ENCODE measurements around the gene RASD1.
"Not testable (repeated sequence)": the region's sequence is repeated elsewhere in the genome, so short reads cannot be mapped to it uniquely, and the experiment has no call there.

RASD1 gene

DNA sequence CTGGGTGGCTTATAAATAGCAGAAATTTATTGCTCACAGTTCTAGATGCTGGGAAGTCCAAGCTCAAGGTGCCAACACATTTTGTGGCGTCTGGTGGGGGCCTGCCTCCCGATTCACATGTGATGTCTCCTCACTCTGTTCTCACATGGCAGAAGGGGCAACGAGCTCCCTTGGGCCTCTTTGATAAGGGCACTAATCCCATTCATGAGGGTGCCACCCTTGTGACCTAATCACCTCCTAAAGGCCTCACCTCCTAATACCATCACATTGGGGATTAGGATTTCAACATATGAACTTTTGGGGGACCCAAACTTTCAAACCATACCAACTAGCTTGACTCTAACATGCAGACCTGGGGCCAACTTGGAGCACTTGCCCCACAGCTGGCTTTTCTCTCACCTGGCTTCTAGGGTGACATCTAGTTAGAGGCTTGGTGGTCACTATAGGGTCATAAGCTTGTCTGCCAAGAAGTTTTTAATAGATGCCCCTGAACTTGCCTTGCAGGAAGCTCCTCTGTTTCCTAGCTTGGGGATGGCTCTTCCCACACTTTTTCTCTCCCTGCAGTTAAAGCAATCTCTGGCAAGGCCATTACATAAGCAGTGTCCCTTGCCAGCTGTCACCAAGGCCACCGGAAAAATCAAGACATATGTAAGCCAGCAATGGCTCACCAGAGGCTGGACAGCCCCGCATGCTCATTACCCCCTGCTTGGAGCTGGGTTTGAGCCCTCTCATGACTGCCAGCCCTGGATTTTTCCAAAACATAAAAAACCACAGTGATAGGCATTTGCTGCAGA is 27.8 kb downstream of the RASD1 start:
- DNase-seq, result no peak

DNA sequence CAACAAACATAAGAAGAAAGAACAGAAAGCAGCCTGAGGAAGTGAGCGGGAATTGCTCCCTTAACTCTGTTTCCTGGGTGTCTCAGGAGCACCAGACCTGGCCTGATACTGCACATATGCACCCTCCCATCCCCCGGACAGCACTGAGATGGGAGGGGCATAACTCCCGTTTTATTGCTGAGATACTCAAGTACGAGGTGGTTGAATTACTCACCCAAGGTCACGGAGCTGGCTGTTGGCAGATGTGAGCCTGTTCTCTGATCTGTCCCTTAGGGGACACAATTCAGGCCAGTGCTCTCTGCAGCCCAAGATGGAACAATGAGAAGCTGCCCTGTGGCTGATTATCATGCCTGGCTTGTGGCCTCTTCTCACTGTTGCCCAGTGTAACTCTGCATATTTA is 28.5 kb downstream of the RASD1 start:
- no peak for DNase-seq

DNA sequence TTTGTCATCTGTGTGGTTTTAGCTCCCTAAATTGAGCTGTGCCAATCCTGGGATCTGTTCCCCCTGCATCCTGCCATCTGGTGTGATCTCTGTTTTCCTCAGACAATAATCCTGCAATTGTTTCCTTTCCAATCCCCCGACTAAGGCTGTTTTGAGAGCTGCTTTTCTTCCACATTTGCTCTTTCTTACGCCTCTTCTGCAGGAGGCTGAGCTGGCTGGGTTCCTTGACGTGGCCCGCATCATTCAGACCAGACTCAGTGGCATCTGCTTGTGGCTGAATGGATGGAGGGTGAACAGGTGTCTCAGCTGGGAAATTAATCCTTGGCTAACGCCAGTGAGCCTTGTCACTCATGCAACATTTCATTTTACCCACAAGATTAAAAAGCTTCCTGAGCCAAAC is 29.2 kb downstream of the RASD1 start:
- DNase-seq, result no peak

DNA sequence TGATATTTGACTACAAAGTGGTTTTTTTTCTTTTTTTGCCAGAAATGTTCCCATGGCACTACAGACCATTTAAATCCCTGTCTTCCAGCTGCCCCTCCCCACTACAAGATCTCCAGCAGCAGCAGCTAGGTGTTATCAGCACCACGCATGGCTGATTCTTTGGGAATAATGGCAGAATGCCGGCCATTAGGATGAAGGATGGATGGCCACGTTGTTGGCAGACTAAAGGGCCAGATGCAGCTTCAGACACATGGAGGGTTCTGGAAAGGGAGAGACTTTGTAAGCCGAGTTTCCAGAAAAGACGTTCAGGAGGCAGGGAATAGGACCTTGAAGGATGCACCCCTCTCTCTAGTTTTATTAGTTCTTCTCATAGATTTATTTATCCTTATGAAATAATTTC is 29.7 kb downstream of the RASD1 start:
- DNase-seq, result no peak

DNA sequence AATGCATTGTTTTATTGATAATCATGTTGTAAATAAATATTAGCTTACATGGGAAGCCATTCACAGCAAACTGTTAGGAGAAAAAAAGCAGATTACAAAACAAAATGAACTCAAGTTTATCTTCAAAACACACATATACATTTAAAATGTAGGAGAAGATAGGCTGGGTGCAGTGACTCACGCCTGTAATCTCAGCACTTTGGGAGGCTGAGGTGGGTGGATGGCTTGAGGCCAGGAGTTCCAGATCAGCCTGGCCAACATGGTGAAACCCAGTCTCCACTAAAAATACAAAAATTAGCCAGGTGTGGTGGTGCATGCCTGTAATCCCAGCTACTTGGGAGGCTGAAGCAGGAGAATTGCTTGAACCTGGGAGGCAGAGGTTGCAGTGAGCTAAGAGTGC is 30.3 kb downstream of the RASD1 start:
- DNase-seq, result not testable (repeated sequence)

DNA sequence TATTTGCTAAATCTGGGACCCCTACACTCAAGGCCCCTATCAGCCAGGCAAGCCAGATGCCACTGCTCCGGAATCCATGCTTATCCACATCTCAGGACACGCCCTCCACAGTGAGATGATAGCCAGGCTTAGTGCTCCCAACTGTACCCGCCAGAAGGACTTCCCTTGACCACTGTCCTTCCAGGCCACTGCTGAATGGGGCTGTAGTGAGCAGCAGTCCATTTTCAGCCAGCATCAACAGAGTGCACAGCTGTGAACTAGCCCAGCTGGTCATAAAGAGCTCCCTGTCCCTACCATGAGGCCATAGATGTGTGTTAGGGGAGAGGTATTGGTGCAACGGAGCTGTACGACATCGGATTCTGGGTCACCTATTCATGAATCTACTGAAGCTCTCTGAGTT is 32.4 kb downstream of the RASD1 start:
- DNase-seq, result no peak

DNA sequence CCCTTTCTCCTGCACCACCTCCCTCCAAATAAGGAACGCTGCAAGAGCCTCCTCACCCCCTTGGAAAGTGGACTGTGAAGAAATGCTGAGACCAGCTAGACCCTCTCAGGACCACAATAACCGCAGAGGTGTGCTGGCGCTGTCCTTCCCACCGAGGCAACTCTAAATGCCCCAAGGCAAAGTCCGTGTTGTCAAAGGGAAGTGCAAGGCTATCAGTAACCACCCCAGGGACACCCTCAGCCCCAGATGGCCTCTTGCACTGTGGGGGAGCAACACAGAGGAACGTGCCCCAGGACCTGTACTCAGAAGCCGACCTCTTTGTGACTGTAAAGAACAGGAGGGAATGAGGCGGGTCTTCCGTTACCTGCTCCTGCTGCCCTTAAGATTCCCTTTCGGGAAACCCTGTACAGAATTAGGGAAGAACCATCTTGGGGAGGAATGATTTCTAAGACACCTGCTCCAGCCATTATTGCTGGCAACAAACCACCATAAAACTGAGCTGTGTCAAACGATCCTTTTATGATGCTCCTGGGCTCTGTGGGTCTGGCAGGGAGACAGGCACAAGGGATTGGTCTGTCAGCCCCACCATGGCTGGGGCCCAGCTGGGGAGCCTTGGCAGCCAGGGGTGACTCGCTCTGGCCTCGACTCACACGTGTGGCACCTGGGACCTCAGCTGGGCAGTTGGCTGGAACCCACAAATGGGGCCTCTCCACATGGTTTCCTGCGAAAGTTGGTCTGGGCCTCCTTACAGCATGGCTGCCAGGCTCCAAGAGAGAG is 34.0 kb downstream of the RASD1 start:
- no peak for DNase-seq

DNA sequence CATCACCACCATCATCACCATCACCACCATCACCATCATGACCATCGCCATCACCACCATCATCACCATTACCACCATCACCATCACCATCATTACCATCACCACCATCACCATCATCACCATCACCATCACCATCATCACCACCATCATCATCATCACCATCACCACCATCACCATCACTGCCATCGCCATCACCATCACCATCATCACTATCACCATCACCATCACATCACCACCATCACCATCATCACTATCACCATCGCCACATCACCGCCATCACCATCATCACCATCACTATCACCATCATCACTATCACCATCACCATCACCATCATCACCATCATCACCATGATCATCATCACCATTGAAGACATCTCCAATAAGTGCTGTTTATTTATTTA is 36.2 kb downstream of the RASD1 start:
- no peak for DNase-seq

DNA sequence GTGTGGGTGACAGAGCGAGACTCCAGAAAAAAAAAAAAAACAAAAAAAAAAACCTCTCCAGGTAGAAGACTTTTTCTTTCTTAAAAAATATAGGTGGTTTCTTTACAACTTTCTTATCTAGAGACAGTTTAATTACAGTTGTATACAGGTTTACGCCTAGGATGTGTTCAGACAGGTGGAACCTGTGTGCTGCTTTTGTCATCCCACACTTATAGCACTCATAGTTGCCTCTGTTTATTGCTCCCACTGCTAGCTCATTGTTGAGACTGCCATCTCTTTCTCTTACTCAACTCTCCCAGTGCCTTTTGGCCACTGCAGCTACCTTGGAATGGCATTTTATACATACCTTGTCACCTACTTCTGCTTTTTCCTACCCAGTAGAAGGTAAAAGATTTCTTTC is 38.5 kb downstream of the RASD1 start:
- DNase-seq, result no peak

DNA sequence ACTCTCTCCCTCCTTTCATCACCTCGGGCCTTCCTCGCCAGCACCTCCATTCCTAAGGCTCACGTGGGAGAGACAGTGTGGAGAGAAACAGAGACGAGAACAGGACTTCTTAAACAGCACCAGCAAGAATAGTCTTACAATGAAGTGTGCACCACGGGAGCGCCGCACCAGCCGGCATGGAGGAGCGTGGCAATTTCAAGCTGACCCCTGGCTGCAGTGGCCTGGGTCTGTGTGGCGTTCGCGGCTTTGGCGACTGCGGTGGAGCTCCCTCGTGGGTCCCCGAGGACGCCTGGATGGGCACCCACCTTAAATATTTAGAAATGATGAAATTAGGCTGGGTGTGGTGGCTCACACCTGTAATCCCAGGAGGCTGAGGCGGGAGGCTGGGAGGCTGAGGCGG is 39.9 kb downstream of the RASD1 start:
- no peak for DNase-seq

DNA sequence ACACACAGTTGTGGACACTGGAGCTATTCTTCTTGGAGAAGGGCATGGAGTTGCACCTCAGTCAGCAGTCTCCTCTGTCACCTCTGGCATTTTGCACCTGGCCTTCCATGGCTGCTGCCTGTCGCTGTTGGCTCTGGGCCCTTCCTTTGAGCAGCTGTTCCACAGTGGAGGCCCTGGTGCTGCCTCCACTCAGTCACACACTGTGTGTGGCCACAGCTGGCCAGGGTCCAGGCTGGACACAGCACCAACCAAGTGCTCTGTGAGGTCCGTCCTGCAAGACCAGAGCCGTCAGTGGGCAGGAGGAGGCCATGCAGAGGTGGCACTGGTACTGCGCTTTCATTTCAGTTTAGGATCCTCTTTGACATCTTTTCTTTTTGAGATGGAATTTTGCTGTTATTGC is 41.0 kb downstream of the RASD1 start:
- no peak for DNase-seq

DNA sequence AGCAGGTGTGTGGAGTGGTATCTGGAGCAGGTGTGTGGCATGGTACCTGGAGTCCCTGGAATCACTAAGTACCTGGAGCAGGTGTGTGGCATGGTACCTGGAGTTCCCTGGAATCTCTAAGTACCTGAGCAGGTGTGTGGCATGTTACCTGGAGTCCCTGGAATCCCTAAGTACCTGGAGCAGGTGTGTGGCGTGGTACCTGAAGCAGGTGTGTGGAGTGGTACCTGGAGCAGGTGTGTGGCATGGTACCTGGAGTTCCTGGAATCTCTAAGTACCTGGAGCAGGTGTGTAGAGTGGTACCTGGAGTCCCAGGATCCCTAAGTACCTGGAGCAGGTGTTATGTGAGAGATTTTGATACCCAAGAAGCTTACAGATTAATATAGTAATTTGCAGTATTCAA is 41.5 kb downstream of the RASD1 start:
- DNase-seq, result not testable (repeated sequence)

DNA sequence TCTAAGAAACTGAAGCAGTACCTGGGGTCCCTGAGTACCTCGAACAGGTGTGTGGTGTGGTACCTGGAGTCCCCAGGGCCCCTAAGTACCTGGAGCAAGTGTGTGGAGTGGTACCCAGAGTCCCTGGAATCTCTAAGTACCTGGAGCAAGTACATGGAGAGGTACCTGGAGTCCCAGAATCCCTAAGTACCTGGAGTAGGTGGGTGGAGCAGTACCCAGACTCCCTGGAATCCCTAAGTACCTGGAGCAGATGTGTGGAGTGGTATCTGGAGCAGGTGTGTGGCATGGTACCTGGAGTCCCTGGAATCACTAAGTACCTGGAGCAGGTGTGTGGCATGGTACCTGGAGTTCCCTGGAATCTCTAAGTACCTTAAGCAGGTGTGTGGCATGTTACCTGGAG is 41.9 kb downstream of the RASD1 start:
- DNase-seq, result no peak

DNA sequence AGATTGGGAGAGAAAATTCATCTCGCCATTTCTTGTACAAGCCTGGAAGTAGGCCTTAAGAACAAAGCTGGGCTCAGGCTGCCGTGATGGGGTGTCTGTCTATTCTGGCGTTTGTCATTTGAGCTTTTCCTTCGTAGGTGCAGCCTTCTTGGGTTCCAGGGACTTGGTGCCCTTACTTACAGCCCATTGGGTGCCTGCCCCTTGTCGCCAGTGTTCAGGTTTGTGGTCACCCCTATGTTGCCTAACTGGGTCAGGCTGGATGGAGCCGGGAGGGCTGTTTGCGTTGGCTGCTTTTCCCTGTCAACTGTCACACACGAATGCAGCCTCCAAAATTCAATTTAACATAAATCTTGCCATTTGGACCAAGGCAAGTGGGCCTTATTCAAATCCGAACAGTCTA is 43.1 kb downstream of the RASD1 start:
- DNase-seq, result no peak

DNA sequence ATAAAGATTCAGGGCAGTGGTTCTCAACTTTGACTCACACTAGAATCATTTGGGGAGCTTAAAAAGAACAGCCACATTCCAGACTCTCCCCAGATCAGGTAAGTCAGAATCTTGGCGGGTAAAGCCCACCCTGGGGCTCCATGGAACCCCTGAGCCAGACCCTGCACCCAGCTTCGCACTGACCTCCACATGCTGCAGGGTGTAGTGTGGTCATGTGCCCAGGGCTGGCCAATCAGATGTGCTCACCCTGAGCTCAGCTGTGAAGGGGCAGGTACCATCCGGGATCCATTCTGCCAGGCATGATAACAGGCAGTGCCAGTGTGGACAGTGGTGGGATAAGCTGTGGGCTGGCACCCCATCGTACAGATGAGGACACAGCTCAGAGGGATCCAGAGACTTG is 47.5 kb downstream of the RASD1 start:
- DNase-seq, result no peak

DNA sequence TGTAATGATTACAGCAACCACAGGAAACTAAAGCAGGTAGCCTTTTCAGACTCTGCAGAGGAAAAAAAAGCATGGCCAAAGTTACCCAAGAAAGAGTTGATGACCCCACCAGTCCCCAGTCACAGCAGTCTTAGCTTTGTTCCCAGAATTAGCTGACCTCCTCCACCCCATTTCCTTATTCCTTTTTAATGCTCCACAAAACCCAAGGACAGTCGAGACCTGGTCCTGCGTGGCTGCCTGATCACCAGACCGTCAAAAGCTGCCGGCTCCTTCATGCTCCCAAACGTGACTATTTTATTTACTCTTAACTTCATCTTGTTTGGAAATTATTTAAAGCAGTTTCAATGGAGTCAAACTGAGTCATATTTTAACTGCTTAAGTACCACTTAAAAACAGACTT is 48.1 kb downstream of the RASD1 start:
- no peak for DNase-seq

DNA sequence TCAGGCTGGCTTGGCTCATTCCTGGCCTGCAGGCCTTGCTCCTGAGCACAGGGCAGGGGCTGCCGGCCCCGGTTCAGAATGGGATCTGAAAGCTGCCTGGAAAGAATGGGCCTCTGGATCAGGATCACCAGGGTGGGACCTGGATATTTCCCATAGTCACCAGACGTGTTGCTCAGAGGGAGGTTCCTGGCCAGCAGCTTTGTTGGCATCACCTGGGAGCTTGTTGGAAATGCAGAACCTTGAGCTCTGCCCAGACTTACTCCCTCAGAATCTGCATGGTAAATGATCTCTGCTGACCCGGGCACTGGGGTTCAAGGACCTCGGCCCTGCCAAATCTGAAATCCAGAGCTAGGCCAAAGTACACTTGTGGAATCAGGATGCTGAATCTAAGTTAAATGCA is 48.9 kb downstream of the RASD1 start:
- DNase-seq, result no peak

DNA sequence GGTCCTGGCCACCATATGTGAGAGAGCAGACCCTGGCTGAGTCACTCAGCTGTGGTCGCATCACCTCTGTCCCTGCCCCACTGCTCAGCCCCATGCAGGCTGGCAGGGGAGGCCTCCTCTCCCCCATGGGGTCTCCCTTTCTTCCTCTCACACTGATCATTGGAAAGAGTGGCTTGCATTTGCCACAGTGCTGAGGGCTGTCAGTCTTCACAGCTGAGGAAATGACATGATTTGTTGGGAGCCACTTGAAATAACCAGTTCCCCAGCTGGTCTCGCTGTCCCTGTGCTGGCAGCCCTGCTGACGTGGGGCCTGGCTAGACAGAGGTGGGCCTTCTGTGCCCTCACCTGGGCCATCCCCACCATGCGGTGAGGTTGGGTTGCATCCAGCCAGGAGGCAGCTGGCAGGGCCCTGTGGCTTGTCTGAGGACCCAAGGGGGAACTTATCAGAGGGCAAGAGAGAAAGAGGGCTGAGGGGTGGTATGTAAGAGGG is 49.5 kb downstream of the RASD1 start:
- DNase-seq, result no peak

DNA sequence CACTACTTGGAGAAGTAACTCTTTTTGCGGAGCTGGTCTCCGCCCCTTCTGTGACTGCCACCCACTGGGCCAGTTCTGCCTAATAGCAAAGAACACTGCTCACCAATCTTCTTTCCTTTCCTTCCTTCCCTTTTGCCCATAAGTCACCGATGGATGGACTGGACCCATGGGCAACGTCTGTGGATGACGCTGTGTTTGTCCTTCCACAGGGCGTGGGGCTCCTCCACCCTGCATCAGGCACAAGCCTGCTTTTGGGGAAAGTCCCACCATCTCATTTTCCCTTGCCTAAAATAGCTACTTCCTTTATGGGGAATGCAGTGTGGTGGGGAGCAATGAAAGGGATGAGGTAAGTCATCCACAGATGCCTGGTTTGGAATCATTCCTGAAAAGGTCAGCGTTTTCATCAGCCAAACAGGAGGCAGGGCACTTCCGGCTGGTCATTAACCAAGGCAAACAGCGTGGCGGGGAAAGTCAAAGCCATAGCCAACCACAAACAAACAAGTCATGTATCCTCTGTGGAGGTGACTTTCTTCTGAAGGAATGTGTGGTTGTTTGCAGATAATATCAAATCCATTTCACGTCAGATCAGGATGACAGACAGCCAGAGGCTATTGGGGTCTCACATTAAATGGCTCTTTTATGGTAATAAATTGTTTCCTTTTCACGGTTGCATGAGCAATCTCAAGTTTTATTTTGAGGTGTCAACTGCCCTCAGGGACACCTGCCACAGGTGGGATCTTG is 50.1 kb downstream of the RASD1 start:
- DNase-seq, result no peak

DNA sequence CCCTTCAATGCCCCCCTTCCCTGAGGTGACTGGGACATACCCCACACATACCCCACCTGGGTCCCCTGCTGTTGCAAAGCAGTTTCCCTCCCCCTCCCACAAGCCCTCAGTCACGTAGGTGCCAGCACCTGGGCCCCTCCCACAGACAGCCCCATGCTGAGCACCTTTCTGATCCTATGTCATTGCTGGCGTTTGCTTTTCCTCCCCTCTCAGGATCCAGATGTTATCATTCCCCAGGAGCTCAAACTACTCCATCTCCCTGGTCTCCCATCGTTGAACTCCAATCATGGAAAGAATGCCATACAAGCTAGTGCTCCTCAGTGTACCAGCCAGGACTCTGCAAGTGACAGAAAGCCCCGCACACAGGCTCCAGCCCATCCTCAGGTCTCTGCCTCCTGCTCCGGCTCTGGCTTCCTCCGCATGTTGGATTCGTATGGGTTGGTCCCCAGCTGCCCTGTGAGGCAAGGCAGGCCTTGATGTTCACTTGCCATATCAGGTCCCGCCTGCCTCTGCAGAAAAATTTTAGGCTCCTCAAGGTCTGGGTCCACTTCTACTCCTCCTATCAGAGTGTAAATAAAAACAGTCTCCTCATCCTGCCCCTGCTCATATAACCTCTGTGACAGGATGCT is 50.8 kb downstream of the RASD1 start:
- no peak for DNase-seq
